NOMO-1 (cell line): ENCODE measurements around the gene VAPB.

ENCODE experiments used
- DNase-seq, 2 experiments: peaks; one replicate each; lab custom pipeline; 2025; ENCODE audit not compliant: unreplicated experiment in 2 of 2; lab: John Stamatoyannopoulos, UW

VAPB gene

GRCh38 chr20:58377766-58378401 lies 11.1 kb upstream of the VAPB start:
- no peak for DNase-seq

GRCh38 chr20:58378704-58379103 lies 10.3 kb upstream of the VAPB start:
- no peak for DNase-seq

DNA sequence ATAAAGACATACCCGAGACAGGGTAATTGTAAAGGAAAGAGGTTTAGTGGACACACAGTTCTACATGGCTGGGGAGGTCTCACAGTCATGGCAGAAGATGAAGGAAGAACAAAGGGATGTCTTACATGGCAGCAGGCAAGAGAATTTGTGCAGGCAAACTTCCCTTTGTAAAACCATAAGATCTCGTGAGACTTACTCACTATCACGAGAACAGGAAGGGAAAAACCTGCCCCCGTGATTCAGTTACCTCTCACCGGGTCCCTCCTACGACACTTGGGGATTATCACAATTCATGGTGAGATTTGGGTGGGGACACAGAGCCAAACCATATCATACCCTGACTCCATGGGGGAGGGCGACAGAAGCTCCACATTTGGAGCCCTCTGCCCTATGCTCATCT lies 7.4 kb upstream of the VAPB start:
- DNase-seq: no peak

DNA sequence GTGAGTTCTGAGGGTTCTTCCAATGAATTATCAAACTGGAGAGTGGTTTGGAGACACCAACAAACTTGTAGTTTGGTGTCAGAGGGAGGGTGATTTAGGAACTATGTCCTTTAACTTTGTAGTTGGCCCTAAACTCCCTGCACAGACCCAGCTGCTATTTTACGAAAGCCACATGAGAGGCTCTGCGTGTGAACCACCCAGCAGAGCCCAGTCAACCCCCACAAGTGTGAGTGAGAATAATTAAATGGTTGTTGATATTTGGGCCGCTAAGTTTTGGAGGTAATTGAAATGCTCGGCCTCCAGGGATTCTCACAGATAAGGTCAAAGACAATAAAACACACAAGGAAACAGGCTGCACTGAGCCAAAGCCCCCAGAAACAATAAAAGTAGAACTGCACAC lies 6.9 kb upstream of the VAPB start:
- no peak for DNase-seq

- no peak for DNase-seq
These were observed 4.2 kb upstream of the VAPB start for GRCh38 chr20:58384821-58385220.

DNA sequence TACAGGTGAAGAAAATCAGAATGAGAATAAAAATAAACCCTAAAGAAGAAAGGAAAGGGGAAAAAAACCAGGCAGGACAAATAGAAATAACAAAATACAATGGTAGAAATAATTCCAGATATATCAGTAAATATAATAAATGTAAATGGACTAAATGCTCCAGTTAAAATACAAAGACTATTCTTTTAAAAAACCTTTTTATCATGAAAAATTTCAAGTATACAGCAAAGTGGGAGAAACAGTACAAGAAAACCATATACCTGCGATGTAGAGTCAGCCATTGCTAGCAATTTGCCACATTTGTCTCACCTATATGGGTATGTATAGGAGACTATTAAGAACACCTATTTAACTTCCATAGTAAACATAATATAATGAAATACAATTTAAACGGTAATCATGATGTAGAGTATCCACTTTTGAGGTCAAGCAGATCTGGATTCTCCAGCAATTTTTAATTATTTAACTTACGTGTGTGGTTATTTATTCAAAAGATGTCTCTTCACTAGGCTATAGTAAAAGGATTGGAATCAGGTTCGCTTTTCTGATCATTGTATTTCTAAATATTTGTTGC lies 914 bp upstream of the VAPB start:
- no peak for DNase-seq

- DNase-seq: peak in 1 of 2 experiments; percentile 32
These were observed 417 bp downstream of the VAPB start for GRCh38 chr20:58389324-58389967.

- DNase-seq: no peak
These were observed 1.1 kb downstream of the VAPB start for GRCh38 chr20:58389968-58390658.

DNA sequence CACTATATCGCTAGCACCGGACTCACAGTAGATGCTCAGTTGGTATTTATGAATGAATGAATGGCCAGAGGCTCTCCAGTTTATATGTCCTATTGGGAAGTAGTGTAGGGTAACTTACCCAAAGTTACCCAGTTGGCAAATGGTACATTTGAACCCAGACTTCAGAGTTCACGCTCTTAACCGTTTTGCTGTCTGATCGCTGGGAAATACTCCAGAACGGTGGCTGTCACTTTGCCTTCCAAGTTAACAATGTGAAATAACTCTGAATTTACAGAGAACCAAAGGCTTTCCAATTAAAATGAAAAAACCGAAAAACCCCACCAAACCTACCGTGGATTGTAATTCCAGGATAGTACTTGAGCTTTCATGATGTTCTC lies 1.6 kb downstream of the VAPB start:
- DNase-seq: no peak

GRCh38 chr20:58392286-58392685 lies 3.3 kb downstream of the VAPB start:
- no peak for DNase-seq

GRCh38 chr20:58393299-58393698 lies 4.3 kb downstream of the VAPB start:
- no peak for DNase-seq

- no peak for DNase-seq
These were observed 5.8 kb downstream of the VAPB start for GRCh38 chr20:58394801-58395200.

DNA sequence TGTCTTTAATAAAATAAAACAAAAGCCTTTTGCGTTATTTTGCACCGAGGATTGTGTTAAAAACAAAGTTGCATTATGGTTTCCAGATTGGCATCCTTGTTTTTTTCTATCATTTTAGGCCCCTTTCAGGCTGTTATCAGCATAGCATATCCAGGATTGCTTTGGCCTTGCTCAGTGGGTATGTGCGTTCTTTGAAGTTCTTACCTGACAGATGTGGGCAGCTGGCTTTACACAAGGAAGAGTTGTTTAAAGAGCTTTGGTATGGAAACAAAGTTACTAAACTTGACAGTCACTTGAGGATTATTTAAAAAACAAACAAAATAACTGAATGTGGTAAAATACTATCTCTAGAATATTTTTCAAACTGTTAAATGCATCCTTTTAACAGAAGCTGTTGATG lies 6.6 kb downstream of the VAPB start:
- no peak for DNase-seq

DNA sequence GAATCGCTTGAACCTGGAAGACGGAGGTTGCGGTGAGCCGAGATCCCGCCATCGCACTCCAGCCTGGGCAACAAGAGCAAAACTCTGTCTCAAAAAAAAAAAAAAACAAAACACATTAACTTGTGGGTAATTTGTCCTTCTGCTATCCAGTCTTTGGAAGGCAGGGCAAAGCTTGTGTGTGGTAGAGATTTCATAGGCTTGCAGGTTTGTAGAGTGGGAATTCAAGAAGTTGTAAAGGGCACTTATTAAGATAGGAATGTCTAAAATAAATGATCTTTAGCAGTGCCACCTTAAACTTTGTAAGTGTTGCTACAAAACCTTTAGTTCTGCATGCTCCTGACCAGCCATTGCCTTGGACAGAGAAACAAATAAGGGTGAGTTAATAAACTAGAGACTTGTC lies 8.4 kb downstream of the VAPB start:
- DNase-seq: no peak

DNA sequence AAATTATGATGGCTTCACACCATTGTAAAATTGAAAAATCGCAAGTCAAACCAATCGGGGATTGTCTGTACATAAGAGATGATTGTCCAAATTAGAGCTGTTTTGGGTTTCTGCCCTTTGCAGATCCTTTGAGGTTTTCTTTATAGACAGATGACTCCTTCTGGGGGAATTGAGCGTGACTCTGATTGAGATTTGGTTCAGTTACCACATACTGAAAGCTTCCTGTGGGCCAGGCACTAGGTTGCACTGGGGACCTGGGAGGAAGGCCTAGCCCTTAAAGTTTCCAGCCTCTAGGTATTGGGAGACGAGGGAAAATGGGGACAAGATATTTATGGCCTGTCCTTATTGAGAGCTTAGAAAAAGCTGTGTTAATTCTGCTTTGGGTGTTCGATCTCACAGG lies 9.2 kb downstream of the VAPB start:
- no peak for DNase-seq

DNA sequence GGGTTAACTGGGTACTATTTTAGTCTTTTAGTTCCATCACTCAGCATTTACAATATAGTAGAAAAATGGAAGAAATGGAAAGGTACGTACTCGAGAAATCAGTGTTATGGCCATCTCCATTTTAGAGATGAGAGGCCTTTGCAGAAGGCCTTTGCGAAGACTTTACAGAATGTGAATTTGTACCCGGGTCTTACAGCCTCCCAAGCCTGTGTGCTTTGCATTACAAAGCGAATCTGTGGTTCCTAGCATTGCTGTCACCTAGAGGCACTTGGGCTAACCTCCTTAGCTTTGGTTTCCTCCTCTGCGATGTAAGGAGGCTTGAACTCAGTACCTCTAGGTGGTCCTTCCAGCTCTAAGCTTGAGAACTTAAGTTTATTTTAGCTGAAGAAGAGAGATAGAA lies 10.9 kb downstream of the VAPB start:
- DNase-seq: no peak

DNA sequence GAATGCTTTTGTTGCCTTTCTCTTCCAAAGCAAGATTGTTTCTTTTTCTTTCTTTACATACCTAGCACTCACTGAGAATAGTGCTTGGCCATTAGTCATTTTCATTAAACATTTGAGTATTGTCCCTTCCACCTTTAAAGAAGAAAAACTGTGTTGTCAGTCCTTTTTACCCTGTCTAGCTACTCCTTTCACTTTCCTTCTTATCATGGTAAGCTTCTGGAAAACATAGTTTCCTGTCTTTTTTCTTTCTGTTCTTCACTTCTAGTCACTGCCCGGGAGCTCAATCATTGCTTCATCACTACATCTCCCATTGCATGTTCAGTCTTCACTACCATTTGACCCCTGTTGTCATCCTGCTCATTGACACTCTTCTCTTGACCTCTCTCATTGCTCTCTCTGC lies 12.1 kb downstream of the VAPB start:
- DNase-seq: no peak

GRCh38 chr20:58402305-58402704 lies 13.3 kb downstream of the VAPB start:
- no peak for DNase-seq

DNA sequence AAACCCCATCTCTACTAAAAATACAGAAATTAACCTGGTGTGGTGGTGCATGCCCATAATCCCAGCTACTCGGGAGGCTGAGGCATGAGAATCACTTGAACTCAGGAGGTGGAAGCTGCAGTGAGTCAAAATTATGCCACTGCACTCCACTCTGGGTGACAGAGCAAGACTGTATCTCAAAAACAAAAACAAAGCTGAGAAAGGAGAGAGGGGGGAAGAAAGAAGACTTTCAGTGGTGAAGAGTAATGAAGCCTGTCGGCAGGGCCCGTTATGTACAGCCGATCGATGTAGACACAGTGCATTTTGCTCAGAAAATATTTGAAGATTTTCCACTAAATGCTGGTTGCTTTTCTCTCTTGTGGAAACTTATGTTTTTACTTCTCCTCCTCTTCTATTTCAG lies 13.8 kb downstream of the VAPB start:
- no peak for DNase-seq

GRCh38 chr20:58403272-58403671 lies 14.2 kb downstream of the VAPB start:
- peak in 1 of 2 experiments; percentile 5 for DNase-seq

- DNase-seq: no peak
These were observed 16.7 kb downstream of the VAPB start for GRCh38 chr20:58405504-58406291.
